ENCODE data around the gene KDM6B. TPM values are rescaled to one million over a fixed set of nuclear protein-coding genes. Genes with fewer than 3 reads are reported as not detected.
A peak's percentile ranks its signal among the peaks of the same experiment; 100 is the strongest.

KDM6B gene
- total RNA-seq, 1 donor from 2014 or later = 96.3 TPM

- no peak overlapping the region for H3K27ac Mint-ChIP-seq
- peaks cover 17% of the 10 kb centered on the region for H3K36me3 Mint-ChIP-seq
- H3K27me3 Mint-ChIP-seq (ENCODE audit: low read depth) = no peaks in the 10 kb centered on the region
- DNase-seq (ENCODE audit: low spot score in 2 of 2, unreplicated experiment in 2 of 2) = no peak
- H3K9me3 Mint-ChIP-seq = no peaks in the 10 kb centered on the region
- peaks cover 13% of the 10 kb centered on the region for H3K4me1 Mint-ChIP-seq
- TF ChIP-seq CTCF (IDR thresholded peaks at IDR 0.05; ENCODE audit: unreplicated experiment) = no peak
- H3K4me3 Mint-ChIP-seq = no peak overlapping the region
Observed at GRCh38 chr17:7850701-7851437, 16.9 kb downstream of the KDM6B start.

GRCh38 chr17:7851438-7852261 lies 17.6 kb downstream of the KDM6B start:
- H3K27ac Mint-ChIP-seq = peak overlapping the region; percentile 9
- no peak overlapping the region for H3K4me3 Mint-ChIP-seq
- no peaks in the 10 kb centered on the region for H3K9me3 Mint-ChIP-seq
- peaks cover 17% of the 10 kb centered on the region for H3K36me3 Mint-ChIP-seq
- no peaks in the 10 kb centered on the region for H3K27me3 Mint-ChIP-seq (ENCODE audit: low read depth)
- peak; percentile 93 to 94 for DNase-seq (ENCODE audit: low spot score in 2 of 2, unreplicated experiment in 2 of 2)
- peaks cover 13% of the 10 kb centered on the region for H3K4me1 Mint-ChIP-seq
- peak; percentile 100 for TF ChIP-seq CTCF (IDR thresholded peaks at IDR 0.05; ENCODE audit: unreplicated experiment)

- Mint-ChIP-seq H3K36me3 (peaks cover 17% of the 10 kb centered on the region), H3K9me3 (no peaks in the 10 kb centered on the region), H3K27ac (no peak overlapping the region), H3K27me3 (ENCODE audit: low read depth) (no peaks in the 10 kb centered on the region), H3K4me3 (no peak overlapping the region), H3K4me1 (peaks cover 13% of the 10 kb centered on the region)
- no peak for DNase-seq (ENCODE audit: low spot score in 2 of 2, unreplicated experiment in 2 of 2)
- TF ChIP-seq CTCF (IDR thresholded peaks at IDR 0.05; ENCODE audit: unreplicated experiment) = no peak
Observed at GRCh38 chr17:7852262-7852670, 18.2 kb downstream of the KDM6B start.

GRCh38 chr17:7852919-7853690 lies 19.1 kb downstream of the KDM6B start:
- no peak overlapping the region for H3K4me3 Mint-ChIP-seq
- no peaks in the 10 kb centered on the region for H3K27me3 Mint-ChIP-seq (ENCODE audit: low read depth)
- DNase-seq (ENCODE audit: low spot score in 2 of 2, unreplicated experiment in 2 of 2) = no peak

More at GRCh38 chr17:7852919-7853690, 19.1 kb downstream of the KDM6B start:
- peaks cover 17% of the 10 kb centered on the region for H3K36me3 Mint-ChIP-seq
- peaks cover 13% of the 10 kb centered on the region for H3K4me1 Mint-ChIP-seq
- no peak overlapping the region for H3K27ac Mint-ChIP-seq
- TF ChIP-seq CTCF (IDR thresholded peaks at IDR 0.05; ENCODE audit: unreplicated experiment) = no peak
- no peaks in the 10 kb centered on the region for H3K9me3 Mint-ChIP-seq
